HS-5 (cell line): ENCODE results near the gene CBL.

Experiments used
- DNase-seq: peaks from one replicate; pipeline ENCODE4 v3.0.0-alpha.2; 2012; ENCODE audit warnings: low read depth

The CBL gene

DNA sequence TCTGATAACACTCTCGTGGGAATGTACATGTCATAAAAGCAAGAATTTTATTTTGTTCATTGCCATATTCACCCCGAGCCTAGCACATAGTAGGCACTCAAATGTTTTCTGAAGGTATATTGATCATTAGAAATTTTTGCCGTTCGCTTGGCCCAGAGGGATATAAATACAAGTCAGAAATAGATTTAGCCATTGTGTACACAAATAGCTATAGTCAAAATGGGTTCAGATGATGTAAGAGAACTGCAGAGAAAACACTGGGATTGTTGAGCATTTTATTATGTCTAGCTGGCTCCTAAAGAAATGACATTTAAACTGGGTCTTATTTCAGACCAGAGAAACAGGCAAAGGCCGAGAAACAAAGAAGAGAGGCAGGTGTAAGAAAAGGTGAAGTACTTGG is 61.5 kb downstream of the CBL start:
- DNase-seq: no peak

DNA sequence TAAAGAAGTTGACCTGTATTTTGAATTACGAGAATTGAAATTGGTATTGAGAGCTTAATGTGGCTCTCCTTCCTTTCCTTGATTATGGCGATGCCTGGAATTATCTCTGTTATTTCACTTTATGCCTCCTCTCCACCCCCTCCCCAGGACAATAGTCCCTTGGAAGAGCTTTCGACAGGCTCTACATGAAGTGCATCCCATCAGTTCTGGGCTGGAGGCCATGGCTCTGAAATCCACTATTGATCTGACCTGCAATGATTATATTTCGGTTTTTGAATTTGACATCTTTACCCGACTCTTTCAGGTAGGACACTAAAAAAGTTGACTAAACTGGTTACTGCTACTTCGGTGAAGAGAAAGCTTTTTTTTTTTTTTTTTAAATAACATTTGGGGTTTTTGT is 67.6 kb downstream of the CBL start:
- DNase-seq: no peak

DNA sequence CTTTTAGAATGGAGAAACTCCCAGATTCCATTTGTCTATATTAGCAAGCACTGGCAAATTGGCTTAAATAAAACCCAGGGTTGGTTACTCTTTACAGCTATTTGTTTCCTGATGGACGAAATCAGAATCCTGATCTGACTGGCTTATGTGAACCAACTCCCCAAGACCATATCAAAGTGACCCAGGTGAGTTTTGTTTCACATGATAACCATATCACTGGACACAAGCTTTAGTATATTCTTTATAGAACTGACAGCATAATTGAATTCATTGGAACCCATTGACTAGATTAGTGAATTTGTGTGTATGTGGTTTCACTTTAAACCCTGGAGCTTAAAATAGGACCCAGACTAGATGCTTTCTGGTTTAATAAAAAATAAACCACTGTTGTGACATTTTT is 71.5 kb downstream of the CBL start:
- no peak for DNase-seq

DNA sequence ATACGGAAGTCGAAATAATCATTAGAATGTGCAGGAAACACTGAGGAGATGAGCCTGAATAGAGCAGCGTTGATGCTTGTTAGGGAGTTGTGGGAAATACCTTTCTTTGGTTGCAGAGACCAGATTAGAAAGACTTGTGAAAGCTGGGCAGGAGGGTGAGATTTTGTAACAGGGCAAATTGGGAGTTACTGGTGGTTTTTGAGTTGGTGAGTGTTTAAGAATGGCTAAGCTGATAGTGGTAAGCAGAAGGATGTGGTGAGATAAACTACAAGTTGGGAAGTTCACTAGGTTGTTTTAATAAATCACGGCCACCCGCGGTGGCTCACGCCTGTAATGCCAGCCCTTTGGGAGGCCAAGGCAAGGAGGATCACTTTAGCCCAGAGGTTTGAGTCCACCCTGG is 76.4 kb downstream of the CBL start:
- no peak for DNase-seq

DNA sequence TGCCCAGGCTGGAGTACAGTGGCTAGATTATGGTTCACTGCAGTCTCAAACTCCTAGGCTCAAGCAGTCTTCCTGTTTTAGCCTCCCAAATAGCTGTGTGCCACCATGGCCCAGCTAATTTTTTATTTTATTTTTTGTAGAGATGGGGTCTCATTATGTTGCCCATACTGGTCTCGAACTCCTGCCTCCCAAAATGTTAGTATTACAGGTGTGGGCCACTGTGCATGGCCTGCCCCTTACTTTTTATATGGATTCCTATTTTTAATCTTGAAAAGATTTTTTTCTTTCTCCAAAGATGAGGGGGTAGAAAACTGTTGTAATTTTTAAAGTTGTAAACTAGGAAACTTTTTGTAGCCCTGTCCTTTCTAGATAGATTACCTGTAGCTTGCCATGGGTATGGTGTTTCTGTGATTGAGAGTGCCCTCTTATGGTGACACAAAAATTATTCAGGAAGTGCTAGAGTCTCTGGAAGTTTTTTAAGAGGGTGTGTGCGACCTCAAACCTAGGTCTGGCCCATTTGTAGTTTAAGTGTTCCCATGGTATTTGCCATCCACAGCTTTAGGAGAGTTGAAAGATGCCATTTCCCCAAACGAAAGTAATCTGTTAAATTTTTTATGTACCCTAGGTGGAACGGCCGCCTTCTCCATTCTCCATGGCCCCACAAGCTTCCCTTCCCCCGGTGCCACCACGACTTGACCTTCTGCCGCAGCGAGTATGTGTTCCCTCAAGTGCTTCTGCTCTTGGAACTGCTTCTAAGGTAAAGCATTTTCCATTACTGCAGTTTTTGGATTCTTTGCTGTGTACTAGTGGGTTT is 78.4 kb downstream of the CBL start:
- no peak for DNase-seq

DNA sequence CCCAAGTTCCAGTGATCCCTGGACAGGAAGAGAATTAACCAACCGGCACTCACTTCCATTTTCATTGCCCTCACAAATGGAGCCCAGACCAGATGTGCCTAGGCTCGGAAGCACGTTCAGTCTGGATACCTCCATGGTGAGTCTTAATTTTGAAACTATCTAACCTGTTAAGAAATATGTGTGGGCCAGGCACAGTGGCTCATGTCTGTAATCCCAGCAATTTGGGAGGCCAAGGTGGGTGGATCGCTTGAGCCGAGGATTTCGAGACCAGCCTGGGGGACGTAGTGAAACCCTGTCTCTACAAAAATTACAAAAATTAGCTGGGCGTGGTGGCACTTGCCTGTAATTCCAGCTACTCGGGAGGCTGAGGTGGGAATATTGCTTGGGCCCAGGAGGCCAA is 79.3 kb downstream of the CBL start:
- no peak for DNase-seq

DNA sequence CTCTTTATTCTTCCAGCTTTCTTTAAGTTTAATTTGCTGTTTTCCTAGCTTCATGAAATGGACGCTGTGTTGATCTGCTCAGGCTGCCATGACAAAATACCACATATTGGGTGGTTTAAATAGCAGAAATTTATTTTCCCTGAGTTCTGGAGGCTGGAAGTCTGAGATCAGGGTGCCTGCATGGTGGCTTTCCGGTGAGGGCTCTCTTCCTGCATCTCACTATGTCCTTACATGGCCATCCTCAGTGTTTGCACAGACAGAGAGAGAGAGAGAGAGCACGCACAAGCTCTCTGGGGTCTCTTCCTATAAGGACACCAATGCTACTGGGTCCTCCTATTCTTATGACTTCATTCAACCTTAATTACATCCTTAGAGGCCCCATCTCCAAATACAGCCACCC is 82.1 kb downstream of the CBL start:
- DNase-seq: no peak

DNA sequence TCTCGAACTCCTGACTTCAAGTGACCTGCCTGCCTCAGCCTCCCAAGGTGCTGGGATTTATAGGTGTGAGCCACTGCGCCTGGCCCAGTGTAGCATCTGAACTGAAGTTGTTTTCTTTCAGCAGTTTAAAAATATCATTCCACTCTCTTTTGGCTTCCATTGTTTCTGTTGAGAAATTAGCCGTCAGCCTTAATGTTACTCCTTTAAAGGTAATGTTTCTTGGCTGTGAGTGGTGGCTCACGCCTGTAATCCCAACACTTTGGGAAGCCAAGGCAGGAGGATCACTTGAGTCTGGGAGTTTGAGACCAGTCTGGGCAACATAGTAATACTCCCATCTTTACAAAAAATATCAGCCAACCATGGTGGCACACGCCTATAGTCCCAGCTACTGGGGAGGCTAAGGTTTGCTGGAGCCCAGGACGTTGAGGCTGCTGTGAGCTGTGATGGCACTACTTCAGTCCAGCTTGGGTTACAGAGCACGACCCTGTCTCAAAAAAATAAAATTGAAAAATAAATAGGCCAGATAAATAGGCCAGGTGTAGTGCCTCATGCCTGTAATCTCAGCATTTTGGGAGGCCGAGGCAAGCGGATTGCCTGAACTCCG is 84.9 kb downstream of the CBL start:
- DNase-seq: no peak

DNA sequence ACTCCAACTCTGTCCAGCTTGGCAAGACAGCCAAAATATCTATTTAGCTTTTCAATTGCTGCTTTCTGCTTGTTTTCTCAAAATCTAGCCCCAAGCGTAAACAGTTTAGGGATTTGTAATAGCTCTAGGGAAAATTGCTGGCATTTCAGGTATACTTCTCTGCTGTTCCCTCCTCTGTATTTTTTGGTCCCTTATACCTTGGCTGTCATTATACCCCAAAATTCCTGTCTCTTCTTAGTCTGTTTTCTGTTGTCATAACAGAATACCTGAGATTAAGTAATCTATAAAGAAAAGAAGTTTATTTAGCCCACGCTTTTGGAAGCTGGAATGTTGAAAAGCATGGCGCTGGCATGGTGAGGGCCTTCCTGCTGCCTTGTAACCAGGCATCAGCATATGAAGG is 87.3 kb downstream of the CBL start:
- no peak for DNase-seq

DNA sequence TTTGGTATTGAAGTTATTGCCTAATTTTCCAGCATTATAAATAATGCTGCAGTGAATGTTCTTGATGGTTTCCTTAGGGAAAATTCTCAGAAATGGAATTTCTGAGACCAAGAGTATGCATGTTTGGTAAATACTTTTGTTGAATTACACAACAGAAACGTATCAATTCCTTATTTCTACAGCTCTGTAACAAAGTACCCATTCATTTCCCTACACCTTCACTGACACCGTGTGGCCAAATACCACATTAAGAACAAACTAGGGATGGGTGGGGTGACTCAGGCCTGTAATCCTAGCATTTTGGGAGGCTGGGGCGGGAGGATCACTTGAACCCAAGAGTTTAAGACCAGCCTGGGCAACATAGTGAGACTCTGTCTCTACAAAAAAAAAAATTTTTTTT is 89.0 kb downstream of the CBL start:
- no peak for DNase-seq

DNA sequence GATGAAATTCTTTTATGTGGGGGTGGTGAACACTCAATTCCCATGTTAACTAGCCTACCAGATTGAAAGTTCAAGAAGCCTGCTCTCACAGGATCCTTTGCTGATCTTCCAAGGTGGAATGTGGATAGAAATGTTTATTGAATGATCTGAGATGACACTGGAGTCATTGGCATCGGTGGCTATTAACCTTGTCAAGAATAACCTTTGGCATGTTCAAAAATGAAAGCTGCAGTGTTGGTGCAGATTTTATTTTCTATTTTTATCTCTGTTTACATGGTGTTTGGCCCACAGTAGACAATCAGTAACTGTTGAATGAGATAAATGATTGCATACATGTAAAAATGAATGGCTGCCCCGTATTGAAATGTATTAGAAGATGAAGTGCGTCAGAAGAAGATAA is 91.8 kb downstream of the CBL start:
- no peak for DNase-seq

DNA sequence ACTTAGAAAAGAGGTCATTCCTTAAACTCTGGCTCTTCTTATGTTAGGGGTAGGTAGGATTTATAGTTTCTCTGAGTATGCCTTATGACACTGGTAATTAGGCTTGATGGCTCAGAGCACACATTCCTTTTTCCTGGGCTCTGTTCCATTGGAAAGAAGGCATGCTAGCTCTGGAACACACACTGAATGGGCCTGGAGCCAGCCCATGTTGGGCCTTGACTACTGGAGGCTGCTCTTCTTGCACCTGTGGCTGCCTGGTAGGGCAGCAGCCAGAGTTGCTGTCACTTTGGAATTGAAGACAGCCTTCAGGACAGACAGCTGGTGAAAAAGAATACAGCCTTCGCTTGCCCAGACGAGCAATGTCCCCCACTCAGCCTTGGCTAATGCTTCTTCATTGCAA is 92.6 kb downstream of the CBL start:
- DNase-seq: no peak

DNA sequence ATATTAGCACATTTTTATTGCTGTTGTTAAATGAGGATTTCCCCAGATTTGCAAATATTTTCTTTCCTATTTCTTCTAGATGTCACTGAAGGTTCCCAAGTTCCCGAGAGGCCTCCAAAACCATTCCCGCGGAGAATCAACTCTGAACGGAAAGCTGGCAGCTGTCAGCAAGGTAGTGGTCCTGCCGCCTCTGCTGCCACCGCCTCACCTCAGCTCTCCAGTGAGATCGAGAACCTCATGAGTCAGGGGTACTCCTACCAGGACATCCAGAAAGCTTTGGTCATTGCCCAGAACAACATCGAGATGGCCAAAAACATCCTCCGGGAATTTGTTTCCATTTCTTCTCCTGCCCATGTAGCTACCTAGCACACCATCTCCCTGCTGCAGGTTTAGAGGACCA is 93.3 kb downstream of the CBL start:
- DNase-seq: no peak

DNA sequence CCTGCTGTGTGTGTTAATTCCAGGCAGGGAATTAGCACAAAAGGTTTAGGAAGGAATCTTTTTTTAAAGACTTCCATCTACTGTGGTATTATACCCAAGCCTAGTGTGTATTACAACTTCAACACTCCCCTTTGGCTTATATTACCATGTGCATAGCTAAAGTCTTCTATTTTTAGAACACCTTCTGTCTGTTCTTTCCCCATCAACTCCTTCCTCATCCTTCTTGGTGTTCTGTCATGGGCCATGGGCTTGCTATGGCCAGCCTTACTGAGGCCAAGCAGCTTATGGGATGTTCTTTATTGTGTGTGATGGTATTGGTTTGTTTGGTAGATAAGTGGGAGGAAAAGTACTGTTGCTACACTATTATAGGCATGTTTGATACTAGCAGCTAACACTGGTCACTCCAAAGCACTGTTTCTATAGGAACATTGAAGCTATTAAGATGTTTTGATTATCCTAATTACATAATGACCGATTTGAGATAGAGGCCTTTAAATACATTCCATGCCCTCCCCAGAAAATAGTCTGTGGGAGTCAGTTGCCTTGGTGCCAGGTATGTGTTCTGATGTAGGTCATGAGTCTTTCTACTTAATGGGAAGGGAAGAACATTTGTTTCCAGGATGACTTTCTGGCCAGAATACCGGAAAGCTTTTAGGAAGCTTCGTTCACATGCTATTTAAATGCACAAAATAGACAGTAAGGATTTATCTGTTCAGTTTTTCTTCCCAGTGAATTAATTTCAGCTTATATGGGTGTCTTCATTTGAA is 94.2 kb downstream of the CBL start:
- DNase-seq: no peak

DNA sequence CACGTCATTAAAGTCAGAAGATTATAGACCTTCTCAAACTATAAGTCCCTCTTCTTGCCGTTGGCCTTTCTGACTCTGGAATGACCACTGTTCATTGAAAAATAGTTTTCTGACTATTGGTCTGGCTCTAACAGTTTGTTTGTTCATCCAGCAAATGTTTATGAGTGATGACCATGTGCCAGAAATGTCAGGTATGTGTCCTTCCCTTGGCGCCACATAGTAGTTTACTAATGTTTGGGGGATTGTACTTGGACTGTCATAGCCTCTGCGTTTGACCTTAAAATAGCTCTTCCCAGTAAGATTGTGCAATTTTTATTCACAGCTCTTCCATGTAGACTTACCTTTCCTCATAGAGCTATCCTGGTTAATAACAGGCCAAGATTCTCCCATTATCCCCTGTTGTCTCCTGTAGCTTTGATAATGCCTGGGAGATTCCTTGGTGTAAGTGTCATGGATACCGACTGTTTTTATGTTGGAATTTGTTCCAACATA is 97.1 kb downstream of the CBL start:
- DNase-seq: no peak

DNA sequence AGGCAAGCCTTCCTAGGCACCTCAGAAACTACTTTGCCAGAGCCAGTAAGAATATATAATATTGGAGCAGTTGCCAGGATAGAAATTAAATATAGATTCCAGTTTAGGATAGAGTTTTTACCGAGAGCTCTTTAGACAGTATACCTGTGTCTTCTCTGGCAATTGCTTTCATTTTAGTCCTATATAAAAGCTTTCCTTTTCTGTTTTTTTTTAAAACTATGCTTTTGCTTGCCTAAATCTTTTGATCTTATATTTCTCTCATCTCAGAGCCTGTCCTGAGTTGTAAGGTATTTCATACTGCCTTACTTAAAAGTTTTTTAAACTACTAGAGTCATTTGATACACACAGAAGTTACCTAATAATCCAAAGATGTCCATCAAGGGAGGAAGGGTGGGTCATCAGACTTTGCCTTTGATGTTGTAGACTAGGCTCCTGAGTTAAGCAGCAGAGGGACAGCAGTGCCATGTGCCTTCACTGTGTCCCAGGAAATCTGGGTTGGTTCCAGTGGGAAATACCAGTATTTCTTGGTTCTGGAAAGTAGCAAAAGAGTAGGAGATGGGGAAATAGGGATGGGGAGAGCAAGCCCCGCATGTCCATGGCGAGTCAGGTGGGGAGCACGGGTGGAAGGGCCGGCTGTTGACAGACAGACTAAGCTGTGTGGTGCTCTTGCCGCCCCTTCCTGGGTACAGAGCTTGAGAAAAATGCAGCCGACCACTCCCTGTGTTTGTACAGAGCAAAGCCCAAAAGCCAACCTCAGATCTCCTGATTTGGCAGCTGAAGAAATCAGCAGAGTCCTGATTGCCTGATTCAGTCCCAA is 99.6 kb downstream of the CBL start:
- no peak for DNase-seq

DNA sequence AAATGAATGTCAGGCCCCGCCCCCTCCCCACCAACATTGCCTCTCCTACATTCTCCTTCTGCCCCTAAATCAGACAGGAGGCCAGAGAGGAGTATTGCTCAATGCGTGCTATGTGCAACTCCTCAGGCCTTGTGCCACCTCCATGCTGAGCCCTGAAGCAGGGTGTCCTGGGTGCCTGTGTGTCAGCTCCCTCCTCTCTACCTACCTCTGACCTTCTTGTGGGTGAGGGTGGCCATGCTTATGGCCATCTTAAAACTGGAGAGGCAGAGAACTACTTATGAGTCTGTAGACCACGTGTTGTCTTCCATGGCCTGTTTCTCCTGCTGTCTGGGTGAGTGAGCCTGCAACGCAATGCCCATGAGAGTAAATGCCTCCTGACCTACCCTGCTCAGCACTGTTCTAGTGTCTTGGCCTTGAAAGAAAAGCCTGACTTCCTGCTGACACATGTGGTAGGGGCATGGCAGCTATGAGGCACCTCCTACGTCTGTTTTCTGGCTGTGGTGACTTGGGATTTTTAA is 100.3 kb downstream of the CBL start:
- DNase-seq: no peak

DNA sequence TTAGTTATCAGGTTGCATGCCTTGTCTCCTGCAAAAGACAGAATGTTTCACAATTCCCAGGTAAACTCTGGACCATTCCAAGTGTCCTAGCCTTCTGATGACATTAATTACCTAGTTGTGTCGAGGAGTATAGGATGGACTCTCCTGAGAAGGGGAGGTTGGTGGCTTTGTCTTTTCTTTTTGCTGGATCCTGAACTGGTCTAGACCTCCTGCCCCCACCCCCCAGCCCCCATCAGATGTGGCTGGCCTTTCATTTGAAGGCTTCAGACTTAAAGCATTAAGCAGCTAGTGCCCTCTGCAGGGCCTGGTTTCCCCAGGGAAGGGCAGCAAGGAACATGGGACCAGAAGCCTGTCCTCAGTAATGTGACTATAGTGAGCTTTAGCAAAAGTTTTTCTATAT is 101.1 kb downstream of the CBL start:
- no peak for DNase-seq

DNA sequence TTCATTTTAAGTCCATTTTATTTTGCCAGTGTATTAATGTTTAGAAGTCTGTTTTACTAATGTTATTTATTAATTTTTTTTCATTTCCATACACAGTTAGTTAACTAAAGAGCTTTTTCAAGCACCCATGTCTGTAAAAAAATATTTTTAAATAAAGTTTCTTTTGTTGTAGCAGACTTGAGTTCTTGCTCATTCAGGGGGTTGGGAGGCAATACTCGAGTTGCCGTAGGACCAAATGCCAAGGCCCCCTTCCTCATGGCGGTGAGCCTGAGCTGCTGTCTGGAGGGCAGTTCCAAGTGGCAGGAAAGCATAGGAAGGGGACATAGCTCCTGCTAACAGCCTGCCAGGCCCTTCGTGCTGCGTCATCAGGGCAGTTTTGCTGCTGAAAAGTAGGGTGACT is 101.8 kb downstream of the CBL start:
- DNase-seq: no peak

DNA sequence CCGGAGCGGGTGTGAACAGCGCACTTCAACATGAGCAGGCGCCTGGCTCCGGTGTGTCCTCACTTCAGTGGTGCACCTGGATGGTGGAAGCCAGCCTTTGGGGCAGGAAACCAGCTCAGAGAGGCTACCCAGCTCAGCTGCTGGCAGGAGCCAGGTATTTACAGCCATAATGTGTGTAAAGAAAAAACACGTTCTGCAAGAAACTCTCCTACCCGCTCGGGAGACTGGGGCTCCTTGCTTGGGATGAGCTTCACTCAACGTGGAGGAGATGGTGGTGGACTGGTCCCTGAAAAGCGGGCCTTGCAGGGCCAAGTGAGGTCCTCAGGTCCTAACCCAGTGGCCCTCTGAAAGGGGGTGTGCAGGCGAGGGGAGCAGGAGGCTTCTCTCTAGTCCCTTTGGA is 103.3 kb downstream of the CBL start:
- no peak for DNase-seq

DNA sequence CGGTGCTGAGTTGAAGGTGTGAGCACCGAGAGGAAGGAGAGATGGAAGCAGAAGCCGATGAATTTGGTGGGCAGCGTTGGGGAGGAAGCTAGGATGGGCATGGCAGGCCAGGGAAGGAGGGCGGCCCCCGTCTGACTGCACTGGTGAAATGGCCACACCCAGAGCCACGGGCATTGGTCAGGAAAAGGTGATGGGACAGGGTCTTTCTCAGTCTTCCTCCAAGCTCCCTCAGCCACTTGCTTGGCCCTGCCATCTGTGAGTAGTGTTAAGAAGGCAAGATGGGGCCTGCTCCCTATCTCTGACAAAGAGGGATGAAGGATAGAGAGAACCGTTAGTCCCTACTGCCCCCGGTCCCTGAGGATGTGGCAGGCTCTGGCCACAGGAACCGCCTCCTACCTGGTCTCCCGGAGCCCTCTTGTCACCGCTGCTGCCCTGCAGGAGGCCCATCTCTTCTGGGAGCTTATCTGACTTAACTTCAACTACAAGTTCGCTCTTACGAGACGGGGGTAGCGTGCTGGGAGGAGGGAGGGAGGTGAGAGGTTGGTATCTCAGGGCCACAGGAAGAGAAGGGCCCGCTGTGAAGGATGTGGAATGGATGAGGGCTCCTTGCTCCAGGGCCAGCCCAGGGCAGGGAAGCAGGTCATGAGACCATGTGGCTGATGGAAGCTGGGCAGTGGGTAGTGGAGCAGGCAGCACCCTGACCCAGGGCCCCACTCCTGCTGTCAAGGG is 104.0 kb downstream of the CBL start:
- DNase-seq: no peak
